Measurements from ENCODE around the gene SERPINB4. TPM values are rescaled to one million over a fixed set of nuclear protein-coding genes. Genes with fewer than 3 reads are reported as not detected.

Gene SERPINB4
- total RNA-seq, 1 experiment from 2014 or later, result not detected

DNA sequence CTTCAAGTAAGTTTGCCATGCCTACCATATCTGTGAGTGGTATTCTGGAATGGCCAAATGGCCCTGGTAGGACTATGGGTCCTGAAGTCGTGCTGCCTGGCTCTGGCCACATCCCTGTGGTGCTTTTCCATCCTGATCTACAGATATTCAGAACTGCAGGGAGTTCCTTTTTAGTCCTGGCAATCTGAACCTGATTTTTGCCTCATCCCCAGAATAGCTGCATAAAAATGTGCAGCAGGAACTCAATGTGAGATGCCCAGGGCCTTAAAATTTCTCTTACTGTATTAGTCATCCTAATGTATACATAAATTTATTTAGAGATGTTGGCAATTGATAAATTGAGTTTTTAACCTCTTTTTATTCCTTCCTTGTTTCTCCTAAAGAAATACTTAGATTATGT lies 51.6 kb downstream of the SERPINB4 start:
- Histone ChIP-seq H3K36me3 (ENCODE audit: control insufficient read depth, insufficient read depth, low read length) (no peaks in the 10 kb centered on the region), H3K4me3 (ENCODE audit: low read depth in 2 of 2, low read length in 2 of 2) (no peak overlapping the region), H3K27ac (ENCODE audit: low read length) (no peak overlapping the region), H3K4me1 (ENCODE audit: control insufficient read depth, insufficient read depth, low read length) (no peaks in the 10 kb centered on the region), H3K9me3 (ENCODE audit: control insufficient read depth, insufficient read depth, low read depth, low read length) (no peaks in the 10 kb centered on the region), H3K27me3 (ENCODE audit: control insufficient read depth, insufficient read depth, low read length) (no peaks in the 10 kb centered on the region)
- ChIA-PET POLR2A (no interaction called here), CTCF (no interaction called here)
- ATAC-seq (no peak), DNase-seq (ENCODE audit: low read depth, low spot score) (no peak)
- intact Hi-C loops (cut with micrococcal nuclease; ENCODE audit: unreplicated experiment), result no loop called here
- no TSS peak for BruUV-seq (replicated peaks)
- TF ChIP-seq SIN3A (IDR thresholded peaks at IDR 0.05; ENCODE audit: borderline replicate concordance, insufficient read depth, low read depth, low read length) (no peak), POLR2AphosphoS5 (IDR thresholded peaks at IDR 0.05; ENCODE audit: low read depth, low read length) (no peak), REST (IDR thresholded peaks at IDR 0.05; ENCODE audit: insufficient read depth in 1 of 2, low read depth in 2 of 2, low read length in 1 of 2) (no peak), TCF7L2 (IDR thresholded peaks at IDR 0.05; ENCODE audit: low read depth, low read length) (no peak)
- TF ChIP-seq, protein P1, sequence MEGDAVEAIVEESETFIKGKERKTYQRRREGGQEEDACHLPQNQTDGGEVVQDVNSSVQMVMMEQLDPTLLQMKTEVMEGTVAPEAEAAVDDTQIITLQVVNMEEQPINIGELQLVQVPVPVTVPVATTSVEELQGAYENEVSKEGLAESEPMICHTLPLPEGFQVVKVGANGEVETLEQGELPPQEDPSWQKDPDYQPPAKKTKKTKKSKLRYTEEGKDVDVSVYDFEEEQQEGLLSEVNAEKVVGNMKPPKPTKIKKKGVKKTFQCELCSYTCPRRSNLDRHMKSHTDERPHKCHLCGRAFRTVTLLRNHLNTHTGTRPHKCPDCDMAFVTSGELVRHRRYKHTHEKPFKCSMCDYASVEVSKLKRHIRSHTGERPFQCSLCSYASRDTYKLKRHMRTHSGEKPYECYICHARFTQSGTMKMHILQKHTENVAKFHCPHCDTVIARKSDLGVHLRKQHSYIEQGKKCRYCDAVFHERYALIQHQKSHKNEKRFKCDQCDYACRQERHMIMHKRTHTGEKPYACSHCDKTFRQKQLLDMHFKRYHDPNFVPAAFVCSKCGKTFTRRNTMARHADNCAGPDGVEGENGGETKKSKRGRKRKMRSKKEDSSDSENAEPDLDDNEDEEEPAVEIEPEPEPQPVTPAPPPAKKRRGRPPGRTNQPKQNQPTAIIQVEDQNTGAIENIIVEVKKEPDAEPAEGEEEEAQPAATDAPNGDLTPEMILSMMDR (IDR thresholded peaks at IDR 0.05), result no peak
- in situ Hi-C loops (cut with HindIII; ENCODE audit: low pct_unique_long_range_greater_than_20kb, low sequenced_read_pairs), result no loop called here

DNA sequence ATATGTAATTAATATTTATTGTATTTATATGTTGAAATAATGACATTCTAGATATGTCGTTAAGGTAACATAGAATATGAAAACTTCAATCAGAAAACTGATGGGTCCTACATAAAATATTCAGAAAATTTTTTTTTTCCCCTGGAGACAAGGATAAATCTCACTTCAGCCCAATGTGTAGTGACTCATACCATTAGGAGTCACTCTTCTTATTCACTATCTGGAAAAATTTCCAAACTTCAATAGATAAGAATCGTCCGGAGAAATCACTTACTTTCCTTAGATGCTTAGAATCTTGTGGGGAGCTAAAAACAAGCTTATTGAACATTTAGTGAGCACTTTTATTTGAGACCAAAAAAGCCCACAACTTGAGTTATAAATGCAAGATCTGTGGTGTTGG lies 52.3 kb downstream of the SERPINB4 start:
- in situ Hi-C loops (cut with HindIII; ENCODE audit: low pct_unique_long_range_greater_than_20kb, low sequenced_read_pairs) (no loop called here), intact Hi-C loops (cut with micrococcal nuclease; ENCODE audit: unreplicated experiment) (no loop called here)
- CTCF ChIA-PET, result no interaction called here
- BruUV-seq (replicated peaks), result no TSS peak
- H3K27me3 ChIP-seq (ENCODE audit: control insufficient read depth, insufficient read depth, low read length), result no peaks in the 10 kb centered on the region
- no peaks in the 10 kb centered on the region for H3K36me3 ChIP-seq (ENCODE audit: control insufficient read depth, insufficient read depth, low read length)
- no peaks in the 10 kb centered on the region for H3K4me1 ChIP-seq (ENCODE audit: control insufficient read depth, insufficient read depth, low read length)
- DNase-seq (ENCODE audit: low read depth, low spot score) (no peak), ATAC-seq (no peak)
- no peak overlapping the region for H3K27ac ChIP-seq (ENCODE audit: low read length)
- TF ChIP-seq TCF7L2 (IDR thresholded peaks at IDR 0.05; ENCODE audit: low read depth, low read length), result no peak
- H3K9me3 ChIP-seq (ENCODE audit: control insufficient read depth, insufficient read depth, low read depth, low read length), result no peaks in the 10 kb centered on the region
- no peak overlapping the region for H3K4me3 ChIP-seq (ENCODE audit: low read depth in 2 of 2, low read length in 2 of 2)
- POLR2A ChIA-PET, result interaction anchor here (0.7 kb wide), 1 partner anchor 17 kb away, joined by 3 read pairs; no protein-coding TSS in a partner anchor

- H3K9me3 ChIP-seq (ENCODE audit: control insufficient read depth, insufficient read depth, low read depth, low read length), result no peaks in the 10 kb centered on the region
- intact Hi-C loops (cut with micrococcal nuclease; ENCODE audit: unreplicated experiment) (no loop called here), in situ Hi-C loops (cut with HindIII; ENCODE audit: low pct_unique_long_range_greater_than_20kb, low sequenced_read_pairs) (no loop called here)
- H3K4me1 ChIP-seq (ENCODE audit: control insufficient read depth, insufficient read depth, low read length), result no peaks in the 10 kb centered on the region
- no TSS peak for BruUV-seq (replicated peaks)
- no peak for ATAC-seq
- H3K27ac ChIP-seq (ENCODE audit: low read length), result no peak overlapping the region
- TF ChIP-seq POLR2AphosphoS5 (IDR thresholded peaks at IDR 0.05; ENCODE audit: low read depth, low read length), result no peak
- no peak for TF ChIP-seq REST (IDR thresholded peaks at IDR 0.05; ENCODE audit: insufficient read depth in 1 of 2, low read depth in 2 of 2, low read length in 1 of 2)
- TF ChIP-seq, protein P1 (IDR thresholded peaks at IDR 0.05), result no peak
- TF ChIP-seq SIN3A (IDR thresholded peaks at IDR 0.05; ENCODE audit: borderline replicate concordance, insufficient read depth, low read depth, low read length), result no peak
- no peaks in the 10 kb centered on the region for H3K36me3 ChIP-seq (ENCODE audit: control insufficient read depth, insufficient read depth, low read length)
- POLR2A ChIA-PET, result interaction anchor here (0.7 kb wide), 1 partner anchor 18 kb away, joined by 3 read pairs; no protein-coding TSS in a partner anchor
- no peaks in the 10 kb centered on the region for H3K27me3 ChIP-seq (ENCODE audit: control insufficient read depth, insufficient read depth, low read length)
- no peak for DNase-seq (ENCODE audit: low read depth, low spot score)
- no peak overlapping the region for H3K4me3 ChIP-seq (ENCODE audit: low read depth in 2 of 2, low read length in 2 of 2)
- CTCF ChIA-PET, result interaction anchor here (0.6 kb wide), 1 partner anchor 252 kb away, joined by 4 read pairs; no protein-coding TSS in a partner anchor
Measured at GRCh38 chr18:63590966-63591695, 52.9 kb downstream of the SERPINB4 start.

Data from Panc1 (cell line).